GM18873 (cell line): ENCODE data around the gene LYRM1.
"Not testable (repeated sequence)": the region's sequence is repeated elsewhere in the genome, so short reads cannot be mapped to it uniquely, and the experiment has no call there.

Experiments used
- ATAC-seq: cut with Tn5 transposase; IDR thresholded peaks from one replicate; pipeline ENCODE4 v1.9.1; 2021; ENCODE audit warnings: mild to moderate bottlenecking, moderate library complexity, moderate number of reproducible peaks; ENCODE audit not compliant: unreplicated experiment, low FRiP score

The LYRM1 gene

GRCh38 chr16:20929676-20930364 is 29.2 kb downstream of the LYRM1 start:
- not testable (repeated sequence) for ATAC-seq

GRCh38 chr16:20930365-20930690 is 29.8 kb downstream of the LYRM1 start:
- ATAC-seq = no peak

DNA sequence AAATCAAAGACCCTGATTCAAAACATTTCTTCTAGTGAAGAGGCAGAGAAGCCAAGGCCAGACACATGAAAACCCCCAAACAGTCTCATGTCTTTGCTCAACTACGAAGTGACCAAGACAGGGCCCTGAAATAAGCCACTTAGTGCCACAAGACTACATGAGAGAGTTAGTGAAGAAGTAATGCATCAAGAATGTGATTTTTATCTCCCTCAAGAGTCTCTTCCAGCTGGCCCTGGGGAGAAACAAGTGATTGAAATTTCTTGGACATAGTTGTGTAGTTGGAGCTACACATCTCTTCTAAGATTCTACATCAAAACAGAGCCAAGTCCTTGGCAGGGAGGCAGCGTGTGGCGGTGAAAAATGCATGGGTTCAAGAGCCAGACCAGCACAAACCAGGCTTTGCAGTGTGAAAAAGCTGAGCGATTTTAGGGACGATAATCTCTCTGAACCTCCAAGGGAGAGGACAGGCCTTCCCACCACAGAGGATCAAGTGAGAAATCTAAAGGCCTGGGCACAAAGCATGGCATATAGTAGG is 30.6 kb downstream of the LYRM1 start:
- ATAC-seq = no peak

- no peak for ATAC-seq
Observed at GRCh38 chr16:20933589-20933988, 33.0 kb downstream of the LYRM1 start.

GRCh38 chr16:20937736-20938135 is 37.2 kb downstream of the LYRM1 start:
- ATAC-seq = no peak

GRCh38 chr16:20938426-20938825 is 37.9 kb downstream of the LYRM1 start:
- no peak for ATAC-seq

DNA sequence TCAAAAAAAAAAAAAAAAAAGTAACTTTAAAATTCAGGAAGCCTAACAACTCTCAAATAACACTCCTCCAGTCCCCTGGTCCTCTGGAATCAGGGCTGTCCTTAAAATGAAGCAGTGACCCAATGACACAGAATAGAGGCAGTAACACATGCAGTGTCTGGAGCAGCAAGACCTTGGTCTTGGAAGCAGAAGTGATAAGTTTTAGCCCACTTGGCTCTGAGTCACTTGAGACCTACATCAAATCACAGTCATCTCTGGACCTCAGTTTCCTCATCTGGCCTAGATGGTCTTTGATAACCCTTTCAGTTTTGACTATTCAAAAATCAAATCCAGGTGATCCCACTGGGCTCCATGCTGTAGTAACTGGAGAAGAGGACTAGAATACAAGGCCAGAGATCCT is 39.0 kb downstream of the LYRM1 start:
- no peak for ATAC-seq

DNA sequence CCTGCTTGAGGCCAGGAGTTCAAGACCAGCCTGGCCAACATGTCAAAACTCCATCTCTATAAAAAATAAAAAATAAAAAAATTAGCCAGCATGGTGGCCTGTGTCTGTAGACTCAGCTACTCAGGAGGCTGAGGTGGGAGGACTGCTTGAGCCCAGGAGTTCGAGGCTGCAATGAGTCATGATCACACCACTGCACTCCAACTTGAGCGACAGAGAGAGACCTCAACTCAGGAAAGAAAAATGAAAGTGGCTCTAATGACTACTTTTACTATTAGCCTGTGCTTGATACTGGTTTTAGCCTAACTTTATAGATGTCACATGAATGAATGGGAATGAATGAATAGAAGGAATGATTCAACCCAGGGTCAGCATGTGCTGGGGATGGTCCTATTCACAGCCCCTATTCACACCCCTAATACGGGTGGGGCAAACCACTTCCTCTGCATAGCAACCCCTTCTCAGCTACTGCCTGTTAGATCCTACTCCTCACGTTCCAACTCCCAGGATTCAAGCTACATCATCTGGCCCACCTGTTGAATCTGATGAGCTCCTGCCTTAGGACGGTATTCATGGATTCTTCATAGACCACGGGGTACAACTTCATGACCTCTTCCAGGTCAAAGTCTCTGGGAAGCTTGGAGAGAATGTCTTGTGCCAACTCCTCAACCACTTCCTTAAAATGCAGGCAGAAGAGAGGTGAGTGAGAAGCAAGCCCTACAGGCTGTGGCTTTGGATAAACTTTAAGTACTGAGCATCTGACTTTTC is 40.5 kb downstream of the LYRM1 start:
- ATAC-seq = no peak

- no peak for ATAC-seq
Observed at GRCh38 chr16:20941636-20941926, 41.0 kb downstream of the LYRM1 start.

- no peak for ATAC-seq
Observed at GRCh38 chr16:20942256-20942655, 41.7 kb downstream of the LYRM1 start.

- ATAC-seq = no peak
Observed at GRCh38 chr16:20944861-20945574, 44.4 kb downstream of the LYRM1 start.

DNA sequence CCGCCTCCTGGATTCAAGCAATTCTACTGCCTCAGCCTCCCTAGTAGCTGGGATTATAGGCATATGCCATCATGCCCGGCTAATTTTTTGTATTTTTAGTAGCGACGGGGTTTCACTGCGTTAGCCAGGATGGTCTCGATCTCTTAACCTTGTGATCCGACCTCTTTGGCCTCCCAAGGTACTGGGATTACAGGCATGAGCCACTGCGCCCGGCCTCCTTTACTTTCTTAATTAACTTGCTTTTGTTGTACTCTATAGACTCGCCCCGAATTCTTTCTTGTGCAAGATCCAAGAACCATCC is 45.0 kb downstream of the LYRM1 start:
- ATAC-seq = not testable (repeated sequence)

DNA sequence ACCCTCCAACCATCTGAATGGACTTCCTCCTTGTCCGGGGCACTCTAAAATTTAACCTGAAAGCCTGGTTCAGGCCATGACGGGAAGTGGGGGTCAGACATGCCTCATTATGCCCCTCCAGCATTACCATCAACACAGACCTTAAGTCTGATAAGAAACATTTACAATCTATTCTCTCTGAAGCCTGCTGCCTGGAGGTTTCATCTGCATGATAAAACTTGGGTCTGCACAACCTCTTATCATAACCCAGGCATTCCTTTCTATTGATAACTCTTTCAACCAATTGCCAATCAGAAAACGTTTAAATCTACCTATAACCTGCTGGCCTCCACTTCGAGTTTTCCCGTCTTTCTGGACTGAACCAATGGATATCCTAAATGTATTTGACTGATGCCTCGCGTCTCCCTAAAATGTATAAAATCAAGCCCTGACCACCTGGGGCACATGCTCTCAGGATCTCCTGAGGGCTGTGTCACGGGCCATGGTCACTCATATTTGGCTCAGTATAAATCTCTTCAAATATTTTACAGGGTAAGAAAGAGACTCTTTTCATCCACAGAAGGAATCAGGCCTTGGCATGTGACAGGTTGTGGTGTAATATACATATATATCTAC is 45.6 kb downstream of the LYRM1 start:
- no peak for ATAC-seq

DNA sequence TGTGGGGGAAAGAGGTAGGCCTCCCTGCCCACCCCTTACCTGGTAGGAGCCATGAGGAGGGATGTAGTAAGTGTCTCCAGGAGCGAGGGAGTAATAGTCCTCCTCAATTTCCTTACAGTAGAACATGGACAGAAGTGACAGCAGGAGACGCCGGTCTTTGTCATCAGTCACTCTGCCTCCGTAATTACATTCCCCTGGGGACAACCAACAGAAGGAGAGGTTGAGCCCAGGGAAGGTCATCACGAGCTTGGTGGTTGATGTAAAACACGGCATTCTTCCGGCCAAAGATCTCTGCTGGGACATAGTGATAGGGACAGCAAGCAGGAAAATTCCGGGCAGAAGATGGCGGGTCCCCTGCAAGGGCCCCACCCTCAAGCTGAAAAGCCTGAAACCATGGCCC is 47.9 kb downstream of the LYRM1 start:
- ATAC-seq = no peak

- ATAC-seq = no peak
Observed at GRCh38 chr16:20949660-20950059, 49.1 kb downstream of the LYRM1 start.

- ATAC-seq = no peak
Observed at GRCh38 chr16:20950294-20950693, 49.7 kb downstream of the LYRM1 start.

GRCh38 chr16:20952139-20952920 is 51.8 kb downstream of the LYRM1 start:
- no peak for ATAC-seq

- ATAC-seq = no peak
Observed at GRCh38 chr16:20954574-20954973, 54.0 kb downstream of the LYRM1 start.

GRCh38 chr16:20956319-20956718 is 55.7 kb downstream of the LYRM1 start:
- no peak for ATAC-seq

- ATAC-seq = no peak
Observed at GRCh38 chr16:20957153-20957552, 56.6 kb downstream of the LYRM1 start.

GRCh38 chr16:20960899-20961298 is 60.3 kb downstream of the LYRM1 start:
- ATAC-seq = no peak
